ENCODE data around the gene LRRC14B. TPM values are rescaled to one million over a fixed set of nuclear protein-coding genes. Genes with fewer than 3 reads are reported as not detected.

Gene LRRC14B
- total and polyA plus RNA-seq, 4 donors = 0.09 TPM; not detected in 3

GRCh38 chr5:167982-168660, 23.2 kb upstream of the LRRC14B start:
- no peaks in the 10 kb centered on the region for H3K9me3 ChIP-seq (ENCODE audit: control insufficient read depth in 4 of 4, low read length in 3 of 4)
- H3K4me3 ChIP-seq (ENCODE audit: low read depth in 1 of 3, low read length in 3 of 3) = no peak overlapping the region
- DNase-seq (ENCODE audit: low spot score) = no peak
- TF ChIP-seq YY1 (IDR thresholded peaks at IDR 0.05) = no peak
- no peak for TF ChIP-seq REST (IDR thresholded peaks at IDR 0.05)
- TF ChIP-seq ATF3 (IDR thresholded peaks at IDR 0.05) = no peak
- no peak for TF ChIP-seq NR2F2 (IDR thresholded peaks at IDR 0.05)
- no peak for TF ChIP-seq HNF4A (conservative IDR thresholded peaks at IDR 0.05)
- no peak for TF ChIP-seq MAX (IDR thresholded peaks at IDR 0.05)
- TF ChIP-seq JUND (IDR thresholded peaks at IDR 0.05) = no peak
- TF ChIP-seq RAD21 (IDR thresholded peaks at IDR 0.05) = no peak
- H3K36me3 ChIP-seq (ENCODE audit: control insufficient read depth in 4 of 4, insufficient read depth in 3 of 4, low read depth in 1 of 4, low read length in 3 of 4) = no peaks in the 10 kb centered on the region
- no peaks in the 10 kb centered on the region for H3K4me1 ChIP-seq (ENCODE audit: control insufficient read depth in 4 of 4, insufficient read depth in 4 of 4, low read length in 3 of 4)
- H3K27me3 ChIP-seq (ENCODE audit: control insufficient read depth in 4 of 4, insufficient read depth in 4 of 4, low read length in 3 of 4) = no peaks in the 10 kb centered on the region
- H3K27ac ChIP-seq (ENCODE audit: low read depth in 1 of 2, low read length in 2 of 2) = no peak overlapping the region
- H3K9ac ChIP-seq (ENCODE audit: low read depth in 1 of 2, low read length in 2 of 2) = no peak overlapping the region
- WGBS = 80% methylated on average over 18 of the region's 18 CpGs

GRCh38 chr5:169071-169727, 22.1 kb upstream of the LRRC14B start:
- Histone ChIP-seq H3K27ac (ENCODE audit: low read depth in 1 of 2, low read length in 2 of 2) (peak overlapping the region in 1 of 2 donors; percentile 62), H3K4me3 (ENCODE audit: low read depth in 1 of 3, low read length in 3 of 3) (no peak overlapping the region), H3K4me1 (ENCODE audit: control insufficient read depth in 4 of 4, insufficient read depth in 4 of 4, low read length in 3 of 4) (no peaks in the 10 kb centered on the region), H3K36me3 (ENCODE audit: control insufficient read depth in 4 of 4, insufficient read depth in 3 of 4, low read depth in 1 of 4, low read length in 3 of 4) (no peaks in the 10 kb centered on the region), H3K9ac (ENCODE audit: low read depth in 1 of 2, low read length in 2 of 2) (no peak overlapping the region), H3K27me3 (ENCODE audit: control insufficient read depth in 4 of 4, insufficient read depth in 4 of 4, low read length in 3 of 4) (peaks cover 0 to 3% (median 0%) of the 10 kb centered on the region in 4 donors), H3K9me3 (ENCODE audit: control insufficient read depth in 4 of 4, low read length in 3 of 4) (no peaks in the 10 kb centered on the region)
- 75% methylated on average over 32 of the region's 32 CpGs for WGBS
- TF ChIP-seq SP1 (IDR thresholded peaks at IDR 0.05) = peak; percentile 11
- no peak for TF ChIP-seq JUND (IDR thresholded peaks at IDR 0.05)
- TF ChIP-seq MAX (IDR thresholded peaks at IDR 0.05) = no peak
- no peak for TF ChIP-seq GABPA (IDR thresholded peaks at IDR 0.05 in 1 of 2, conservative IDR thresholded peaks at IDR 0.05 in 1 of 2)
- no peak for DNase-seq (ENCODE audit: low spot score)

- no peaks in the 10 kb centered on the region for H3K36me3 ChIP-seq (ENCODE audit: control insufficient read depth in 4 of 4, insufficient read depth in 3 of 4, low read depth in 1 of 4, low read length in 3 of 4)
Observed at GRCh38 chr5:169728-170094, 21.6 kb upstream of the LRRC14B start.

More at GRCh38 chr5:169728-170094, 21.6 kb upstream of the LRRC14B start:
- Histone ChIP-seq H3K27ac (ENCODE audit: low read depth in 1 of 2, low read length in 2 of 2) (peak overlapping the region in 1 of 2 donors; percentile 62), H3K4me3 (ENCODE audit: low read depth in 1 of 3, low read length in 3 of 3) (no peak overlapping the region), H3K9ac (ENCODE audit: low read depth in 1 of 2, low read length in 2 of 2) (no peak overlapping the region), H3K9me3 (ENCODE audit: control insufficient read depth in 4 of 4, low read length in 3 of 4) (no peaks in the 10 kb centered on the region), H3K27me3 (ENCODE audit: control insufficient read depth in 4 of 4, insufficient read depth in 4 of 4, low read length in 3 of 4) (peaks cover 0 to 3% (median 0%) of the 10 kb centered on the region in 4 donors), H3K4me1 (ENCODE audit: control insufficient read depth in 4 of 4, insufficient read depth in 4 of 4, low read length in 3 of 4) (no peaks in the 10 kb centered on the region)
- WGBS = 81% methylated on average over 12 of the region's 12 CpGs
- no peak for TF ChIP-seq EGR1 (IDR thresholded peaks at IDR 0.05; ENCODE audit: low read depth in 2 of 2)
- DNase-seq (ENCODE audit: low spot score) = no peak

Data from liver (tissue), 9 donors.